Stimulated activated CD8-positive, alpha-beta memory T cell treated with anti-CD3 and anti-CD28 coated beads, Interleukin-15, amount 100 ng/mL, for 1 hour (primary cell): ENCODE data around the gene ANKRD28.
"Not testable (repeated sequence)": the region's sequence is repeated elsewhere in the genome, so short reads cannot be mapped to it uniquely, and the experiment has no call there.

ENCODE experiments used
- DNase-seq: peaks from one replicate; pipeline ENCODE4 v3.0.0-alpha.2; 2020; ENCODE audit warnings: low read depth

Gene ANKRD28

GRCh38 chr3:15769256-15769915 is 28.4 kb downstream of the ANKRD28 start:
- DNase-seq = no peak

- DNase-seq = no peak
These were observed 29.1 kb downstream of the ANKRD28 start for GRCh38 chr3:15768421-15769255.

DNA sequence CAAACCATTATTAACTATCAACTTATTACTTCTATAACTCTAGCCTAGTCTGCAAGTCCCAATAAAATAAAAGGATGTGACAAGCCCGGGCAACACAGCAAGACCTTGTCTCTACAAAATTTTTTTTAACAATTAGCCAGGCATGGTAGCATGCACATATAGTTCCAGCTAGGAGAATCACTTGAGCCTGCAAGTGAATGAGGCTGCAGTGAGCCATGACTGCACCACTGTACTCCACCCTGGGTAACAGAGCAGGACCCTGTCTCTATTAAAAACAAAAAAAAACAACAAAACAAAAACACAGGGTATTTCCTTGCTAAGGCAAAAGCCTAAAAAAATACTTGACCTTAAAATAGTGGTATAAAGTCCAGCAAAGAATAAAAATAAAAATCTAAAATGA is 31.4 kb downstream of the ANKRD28 start:
- no peak for DNase-seq

DNA sequence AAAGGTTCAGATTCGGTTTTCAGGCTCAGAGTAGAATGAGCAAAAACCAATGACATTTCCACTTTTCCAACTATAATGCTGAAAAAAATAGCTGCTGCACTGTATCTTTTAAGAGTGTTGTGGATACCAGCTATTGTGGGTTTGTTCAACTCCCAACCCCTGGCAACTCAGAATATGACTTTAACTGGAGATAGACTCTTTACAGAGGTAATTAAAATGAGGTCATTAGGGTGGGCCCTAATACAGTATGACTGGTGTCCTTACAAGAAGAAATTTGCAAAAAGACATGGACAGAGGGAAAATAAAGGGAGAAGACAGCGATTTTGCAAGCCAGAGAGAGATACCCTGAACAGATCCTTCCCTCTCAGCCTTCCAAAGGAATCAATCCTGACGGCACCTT is 39.5 kb downstream of the ANKRD28 start:
- DNase-seq = no peak

DNA sequence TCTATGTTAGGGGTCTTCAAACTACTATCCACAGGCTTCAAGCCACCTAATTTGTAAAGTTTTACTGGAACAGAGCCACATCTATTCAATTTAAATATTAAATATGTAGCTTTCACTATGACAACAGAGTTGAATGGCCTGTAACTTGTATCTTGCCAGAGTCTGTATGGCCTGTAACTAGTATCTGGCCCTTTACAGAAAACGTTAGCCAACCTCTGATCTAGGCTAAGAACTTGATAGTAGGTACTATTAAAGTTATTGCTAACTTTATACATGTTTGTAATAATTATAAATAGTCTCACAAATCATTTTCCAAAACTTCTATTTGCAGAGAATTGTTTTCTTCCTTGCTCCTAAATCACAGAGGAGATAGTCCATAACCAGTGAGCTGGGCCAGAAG is 40.0 kb downstream of the ANKRD28 start:
- DNase-seq = no peak

- no peak for DNase-seq
These were observed 41.3 kb downstream of the ANKRD28 start for GRCh38 chr3:15756505-15756904.

- no peak for DNase-seq
These were observed 42.0 kb downstream of the ANKRD28 start for GRCh38 chr3:15755780-15756179.

GRCh38 chr3:15755181-15755580 is 42.6 kb downstream of the ANKRD28 start:
- no peak for DNase-seq

DNA sequence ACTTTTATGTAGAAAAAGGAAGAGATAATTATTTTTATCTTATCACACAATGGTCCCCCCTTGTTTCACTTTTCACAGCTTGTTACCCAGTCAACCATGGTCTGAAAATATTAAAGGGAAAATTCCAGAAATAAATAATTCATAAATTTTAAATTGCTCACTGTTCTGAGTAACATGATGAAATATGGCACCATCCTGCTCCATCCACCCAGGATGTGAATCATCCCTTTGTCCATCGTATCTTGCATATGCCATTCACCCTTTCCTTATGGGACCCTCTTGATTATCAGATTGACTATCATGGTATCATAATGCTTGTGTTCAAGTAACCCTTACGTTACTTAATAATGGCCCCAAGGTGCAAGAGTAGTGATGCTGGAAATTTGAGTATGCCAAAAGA is 43.7 kb downstream of the ANKRD28 start:
- no peak for DNase-seq

- DNase-seq = no peak
These were observed 44.6 kb downstream of the ANKRD28 start for GRCh38 chr3:15753056-15753710.

GRCh38 chr3:15750879-15751278 is 46.9 kb downstream of the ANKRD28 start:
- no peak for DNase-seq

DNA sequence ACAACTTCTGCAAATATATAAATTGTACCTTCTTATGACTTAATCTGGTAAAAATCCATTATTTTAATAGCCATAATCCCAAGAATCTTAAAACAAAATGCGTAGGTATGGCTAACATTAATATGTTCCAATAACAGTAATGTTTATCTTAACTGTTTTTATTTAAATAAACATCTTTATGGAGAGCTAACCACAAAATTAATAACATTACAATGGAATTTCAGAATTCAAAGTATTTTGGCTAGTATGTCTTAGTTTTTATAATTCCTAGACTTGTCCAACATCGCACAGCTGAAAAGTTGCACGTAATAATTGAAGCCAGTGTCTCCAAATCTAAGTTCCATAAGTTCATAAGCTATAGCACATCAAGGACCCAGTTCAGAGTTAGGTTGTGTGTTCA is 47.6 kb downstream of the ANKRD28 start:
- no peak for DNase-seq

- not testable (repeated sequence) for DNase-seq
These were observed 51.9 kb downstream of the ANKRD28 start for GRCh38 chr3:15745896-15746295.

- DNase-seq = no peak
These were observed 53.6 kb downstream of the ANKRD28 start for GRCh38 chr3:15744176-15744575.

DNA sequence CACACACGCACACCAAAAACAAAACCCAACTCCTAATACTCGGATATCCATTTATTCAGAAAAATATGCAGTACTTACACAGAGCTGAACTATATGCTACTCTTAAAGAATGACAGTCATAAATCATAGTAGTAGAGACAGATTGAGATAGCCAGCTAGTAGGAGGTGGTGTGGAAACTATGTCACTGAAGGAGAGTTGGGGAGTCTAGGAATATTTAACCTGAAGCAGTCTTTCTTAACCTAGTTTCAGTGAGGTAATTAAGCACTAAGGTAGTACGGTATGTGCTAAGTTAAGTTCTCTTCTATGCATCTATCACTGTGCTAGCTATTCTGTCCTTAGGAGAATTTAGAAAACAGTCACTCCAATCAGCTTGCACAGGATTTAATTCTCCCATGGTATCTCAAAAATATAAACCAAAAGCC is 54.2 kb downstream of the ANKRD28 start:
- no peak for DNase-seq

GRCh38 chr3:15742236-15742635 is 55.5 kb downstream of the ANKRD28 start:
- not testable (repeated sequence) for DNase-seq

- DNase-seq = not testable (repeated sequence)
These were observed 59.2 kb downstream of the ANKRD28 start for GRCh38 chr3:15738616-15739005.

- DNase-seq = no peak
These were observed 66.8 kb downstream of the ANKRD28 start for GRCh38 chr3:15731024-15731423.

DNA sequence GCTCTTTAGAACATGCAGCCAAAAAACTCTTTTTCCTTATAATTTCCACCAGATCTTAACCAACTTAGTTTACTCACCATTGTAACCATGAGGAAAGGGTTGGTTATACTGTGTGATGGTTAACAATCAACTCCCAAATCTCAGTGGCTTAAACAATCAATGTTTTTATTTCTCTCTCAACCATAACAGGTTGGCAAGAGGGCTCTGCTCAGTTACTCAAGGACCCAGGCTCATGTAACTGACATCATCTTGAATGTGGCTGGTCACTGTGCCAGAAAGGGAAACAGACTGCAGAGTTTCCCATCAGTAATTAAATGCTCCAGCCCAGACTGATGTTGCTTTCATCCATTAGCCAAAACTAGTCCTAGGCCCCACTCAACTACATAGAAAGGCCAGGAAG is 69.0 kb downstream of the ANKRD28 start:
- DNase-seq = no peak

- no peak for DNase-seq
These were observed 70.9 kb downstream of the ANKRD28 start for GRCh38 chr3:15726881-15727280.

DNA sequence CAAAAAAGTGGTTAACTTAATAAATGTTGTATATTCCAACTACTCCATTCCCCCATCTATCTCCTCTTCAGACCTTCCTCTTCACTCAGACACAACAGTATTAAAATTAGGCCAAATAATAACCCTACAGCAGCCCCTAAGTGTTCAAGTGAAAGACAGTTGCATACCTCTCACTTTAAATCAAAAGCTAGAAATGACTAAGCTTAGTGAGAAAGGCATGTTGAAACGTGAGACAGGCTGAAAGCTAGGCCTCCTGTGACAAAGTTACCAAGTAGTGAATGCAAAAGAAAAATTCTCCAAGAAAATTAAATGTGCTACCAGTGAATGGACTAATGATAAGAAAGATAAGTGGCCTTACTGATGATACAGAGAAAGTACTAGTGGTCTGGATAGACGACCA is 71.7 kb downstream of the ANKRD28 start:
- no peak for DNase-seq

DNA sequence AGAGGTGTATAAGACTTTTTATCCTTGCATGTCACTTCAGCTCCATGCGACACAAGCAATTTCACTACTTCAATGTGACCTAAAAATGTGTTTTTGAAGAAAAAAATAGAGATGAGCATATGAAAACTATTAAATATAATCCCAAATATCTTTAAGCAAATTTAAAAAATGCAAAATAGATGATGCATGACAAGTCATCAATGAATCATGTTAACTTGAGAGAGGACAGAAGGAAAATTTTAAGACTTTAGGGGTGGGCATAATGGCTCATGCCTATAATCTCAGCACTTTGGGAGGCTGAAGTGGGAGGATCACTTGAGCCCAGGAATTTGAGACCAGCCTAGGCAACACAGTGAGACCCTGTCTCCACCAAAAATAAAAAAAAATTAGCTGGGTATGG is 73.3 kb downstream of the ANKRD28 start:
- no peak for DNase-seq

DNA sequence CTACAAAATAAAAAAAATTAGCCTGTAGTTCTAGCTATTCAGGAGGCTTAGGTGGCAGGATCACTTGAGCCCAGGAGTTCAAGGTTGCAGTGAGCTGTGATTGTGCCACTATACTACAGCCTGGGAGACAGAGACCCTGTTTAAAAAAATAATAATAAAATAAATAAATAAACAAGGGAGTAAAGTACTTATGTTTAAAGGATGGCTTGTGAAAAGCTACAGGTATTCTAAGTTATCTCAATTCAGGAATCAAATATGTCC is 74.2 kb downstream of the ANKRD28 start:
- DNase-seq = no peak
